GM13976 (cell line): Measurements from ENCODE around the gene TEKTIP1.

Source experiments
- DNase-seq: peaks from one replicate; pipeline ENCODE4 v3.0.0; 2012; ENCODE audit warnings: low spot score
- CTCF ChIP-seq: IDR thresholded peaks from 2 replicates; pipeline ENCODE4 v1.5.1; 2012; ENCODE audit warnings: borderline replicate concordance, mild to moderate bottlenecking; ENCODE audit not compliant: insufficient read depth; ENCODE audit errors: extremely low read depth, missing control alignments, control extremely low read depth
- in situ Hi-C: fragments of 300-500 bp; cut with MboI; formaldehyde crosslinking; loops from one replicate; pipeline ENCODE4 v1.12.0; 2022; ENCODE audit warnings: low sequenced_read_pairs, mixed read lengths, inconsistent platforms; ENCODE audit not compliant: unreplicated experiment

TEKTIP1 gene

GRCh38 chr19:3573162-3573857 is 34.3 kb downstream of the TEKTIP1 start:
- no peak for DNase-seq
- in situ Hi-C loops: no loop called here
- no peak for TF ChIP-seq CTCF

- no peak for TF ChIP-seq CTCF
- in situ Hi-C loops: no loop called here
- DNase-seq: peak; percentile 92
Measured at GRCh38 chr19:3573858-3574637, 35.1 kb downstream of the TEKTIP1 start.

- no peak for DNase-seq
- in situ Hi-C loops: no loop called here
- peak; percentile 37 for TF ChIP-seq CTCF
Measured at GRCh38 chr19:3575260-3575741, 36.3 kb downstream of the TEKTIP1 start.

GRCh38 chr19:3575949-3576673 is 37.1 kb downstream of the TEKTIP1 start:
- in situ Hi-C loops: no loop called here
- no peak for TF ChIP-seq CTCF
- no peak for DNase-seq

GRCh38 chr19:3576696-3577443 is 37.9 kb downstream of the TEKTIP1 start:
- no peak for DNase-seq
- in situ Hi-C loops: no loop called here

More at GRCh38 chr19:3576696-3577443, 37.9 kb downstream of the TEKTIP1 start:
- no peak for TF ChIP-seq CTCF
